HCT116 (cell line): Measurements from ENCODE around the gene TRPM5. TPM values are rescaled to one million over a fixed set of nuclear protein-coding genes. Genes with fewer than 3 reads are reported as not detected.

Experiments used
- ATAC-seq: fragments of 200-7000 bp; cut with Tn5 transposase; 2 replicates; pipeline ENCODE4 v1.9.1; 2020; ENCODE audit warnings: mild to moderate bottlenecking, moderate library complexity
- BruUV-seq: library from RNA; stranded (reverse); fragments of 400-500 nt; replicated peaks from 2 replicates; lab custom pipeline; 2021; lab: Mats Ljungman, UMichigan
- CTCF ChIA-PET: fragments of 300-600 bp; sonication (Branson Sonifier 250); formaldehyde crosslinking; loops from one replicate; lab custom pipeline; 2021; ENCODE audit warnings: antibody characterized with exemption; lab: Charles Lee
- POLR2A ChIA-PET: fragments of 300-600, 350-600 bp; sonication (Branson Sonifier 250); formaldehyde crosslinking; loops from one replicate; lab custom pipeline; 2021; ENCODE audit warnings: antibody characterized with exemption; lab: Charles Lee
- RAD21 ChIA-PET, 2 experiments: fragments of 300-600 bp; sonication (Branson Sonifier 250); formaldehyde crosslinking; loops; one replicate each; lab custom pipeline; 2023; ENCODE audit warnings: low total read pairs in 2 of 2; ENCODE audit not compliant: uncharacterized antibody in 2 of 2, unreplicated experiment in 2 of 2, low non-redundant PET in 1 of 2; lab: Charles Lee
- DNase-seq: peaks from one replicate; pipeline ENCODE4 v3.0.0-alpha.2; 2010; ENCODE audit warnings: low read depth, low spot score
- H2AFZ ChIP-seq: fragments of 200-600 bp; shearing (Covaris generic), sonication (generic); 2 replicates; pipeline ENCODE4 v1.6.1; 2017; ENCODE audit warnings: low read depth, mixed run types, mixed read lengths, antibody characterized with exemption, low read length; ENCODE audit not compliant: poor library complexity, severe bottlenecking
- H3K27ac ChIP-seq: 2 replicates; pipeline ENCODE4 v1.5.1; 2012; ENCODE audit warnings: low read depth, low read length
- H3K27me3 ChIP-seq: fragments of 200-600 bp; sonication (generic); 2 replicates; pipeline ENCODE4 v1.6.1; 2016; ENCODE audit warnings: mixed run types, low read length, mixed read lengths; ENCODE audit not compliant: insufficient read depth
- H3K36me3 ChIP-seq, 2 experiments: fragments of 200-500 bp in 1 of 2; fragments of 200-600 bp in 1 of 2; sonication (Bioruptor generic) in 1 of 2; sonication (generic) in 1 of 2; 2 replicates each; pipeline versions ENCODE4 v1.5.1 to v1.6.1; 2014 to 2016; ENCODE audit warnings: low read length in 2 of 2, inconsistent platforms in 1 of 2, mixed read lengths in 1 of 2, mixed run types in 1 of 2; ENCODE audit not compliant: insufficient read depth in 2 of 2, control insufficient read depth in 1 of 2
- H3K4me1 ChIP-seq, 2 experiments: fragments of 200-600 bp in 1 of 2; sonication (generic) in 1 of 2; 2 replicates each; pipeline versions ENCODE4 v1.5.1 to v1.6.1; 2012 to 2017; ENCODE audit warnings: low read length in 2 of 2, inconsistent platforms in 1 of 2, mild to moderate bottlenecking in 1 of 2, mixed read lengths in 1 of 2, mixed run types in 1 of 2, moderate library complexity in 1 of 2; ENCODE audit not compliant: insufficient read depth in 2 of 2, control insufficient read depth in 1 of 2
- H3K4me2 ChIP-seq: fragments of 200-600 bp; sonication (generic); 2 replicates; pipeline ENCODE4 v1.6.1; 2017; ENCODE audit warnings: mixed run types, low read length, mixed read lengths
- H3K4me3 ChIP-seq, 2 experiments: fragments of 200-600 bp in 1 of 2; sonication (generic) in 1 of 2; replicated peaks in 1 of 2; 2 replicates each; pipeline ENCODE4 v1.5.1; 2011 to 2016; ENCODE audit warnings: low read length in 2 of 2, control low read depth in 1 of 2, low read depth in 1 of 2, mild to moderate bottlenecking in 1 of 2, mixed read lengths in 1 of 2, mixed run types in 1 of 2
- H3K79me2 ChIP-seq: fragments of 200-600 bp; sonication (generic); 2 replicates; pipeline ENCODE4 v1.6.1; 2017; ENCODE audit warnings: mild to moderate bottlenecking, mixed run types, low read length, moderate library complexity, mixed read lengths; ENCODE audit not compliant: insufficient read depth
- H3K9ac ChIP-seq: fragments of 200-600 bp; sonication (generic); 2 replicates; pipeline ENCODE4 v1.6.1; 2016; ENCODE audit warnings: low read length, mixed read lengths
- H3K9me2 ChIP-seq: fragments of 200-600 bp; sonication (generic), shearing (Covaris generic); 2 replicates; pipeline ENCODE4 v1.6.1; 2017; ENCODE audit warnings: mixed run types, mild to moderate bottlenecking, moderate library complexity; ENCODE audit not compliant: insufficient read depth
- H3K9me3 ChIP-seq, 2 experiments: fragments of 200-500 bp in 1 of 2; fragments of 200-600 bp in 1 of 2; sonication (Bioruptor generic) in 1 of 2; sonication (generic) in 1 of 2; 2 replicates each; pipeline ENCODE4 v1.6.1; 2014 to 2017; ENCODE audit warnings: low read length in 2 of 2, mixed read lengths in 2 of 2, inconsistent platforms in 1 of 2, low read depth in 1 of 2, mild to moderate bottlenecking in 1 of 2, mixed run types in 1 of 2, moderate library complexity in 1 of 2; ENCODE audit not compliant: control insufficient read depth in 1 of 2, insufficient read depth in 1 of 2
- H4K20me1 ChIP-seq: fragments of 200-600 bp; sonication (generic), shearing (Covaris generic); 2 replicates; pipeline ENCODE4 v1.6.1; 2017; ENCODE audit warnings: mixed run types, mild to moderate bottlenecking, moderate library complexity; ENCODE audit not compliant: insufficient read depth
- ATF3 ChIP-seq: IDR thresholded peaks from 2 replicates; pipeline ENCODE4 v1.6.1; 2012
- CEBPB ChIP-seq: IDR thresholded peaks from 2 replicates; pipeline ENCODE4 v1.6.1; 2012; ENCODE audit warnings: low read depth
- EZH2phosphoT487 ChIP-seq: fragments of 200-600 bp; IDR thresholded peaks from 2 replicates; pipeline ENCODE4 v1.6.1; 2018; ENCODE audit warnings: antibody characterized with exemption, borderline replicate concordance
- MAX ChIP-seq: IDR thresholded peaks from 2 replicates; pipeline ENCODE4 v1.6.1; 2012
- POLR2A ChIP-seq: IDR thresholded peaks from 2 replicates; pipeline ENCODE4 v1.7.0; 2011; ENCODE audit warnings: borderline replicate concordance; ENCODE audit not compliant: insufficient read depth, insufficient read length; ENCODE audit errors: extremely low read depth
- POLR2AphosphoS5 ChIP-seq: IDR thresholded peaks from 2 replicates; pipeline ENCODE4 v1.6.1; 2011; ENCODE audit warnings: mild to moderate bottlenecking, low read depth, low read length, moderate library complexity
- RAD21 ChIP-seq: IDR thresholded peaks from 2 replicates; pipeline ENCODE4 v1.6.1; 2012; ENCODE audit warnings: low read depth, mild to moderate bottlenecking
- REST ChIP-seq: IDR thresholded peaks from 2 replicates; pipeline ENCODE4 v1.6.1; 2012; ENCODE audit warnings: low read depth
- SP1 ChIP-seq: IDR thresholded peaks from 2 replicates; pipeline ENCODE4 v1.6.1; 2012; ENCODE audit warnings: low read depth
- YY1 ChIP-seq: IDR thresholded peaks from 2 replicates; pipeline ENCODE4 v1.6.1; 2011; ENCODE audit warnings: low read length, low read depth, moderate library complexity, mild to moderate bottlenecking; ENCODE audit not compliant: insufficient replicate concordance; ENCODE audit errors: extremely low read depth
- ZFX ChIP-seq: fragments of 450-650 bp; IDR thresholded peaks from 2 replicates; pipeline ENCODE4 v1.6.1; 2017
- intact Hi-C: fragments of 100-400 bp; cut with micrococcal nuclease; formaldehyde crosslinking; loops from 2 replicates; pipeline ENCODE4 v1.10.0; 2022
- total RNA-seq: library from RNA; stranded (reverse); gene quantifications from one replicate; pipeline ENCODE4 v1.2.1, GENCODE V29; 2021; ENCODE audit not compliant: unreplicated experiment

TRPM5 gene
- total RNA-seq, 1 experiment from 2014 or later, result 0.07 TPM

- no peak overlapping the region for H3K4me3 ChIP-seq
- no peak for TF ChIP-seq YY1
- TF ChIP-seq MAX, result no peak
- TF ChIP-seq REST, result no peak
- TF ChIP-seq POLR2A, result no peak
- TF ChIP-seq CEBPB, result no peak
- no peak for TF ChIP-seq ATF3
- TF ChIP-seq ZFX, result no peak
- TF ChIP-seq EZH2phosphoT487, result no peak
- TF ChIP-seq SP1, result no peak
- no peak for TF ChIP-seq POLR2AphosphoS5
- TF ChIP-seq RAD21, result no peak
- intact Hi-C loops, result no loop called here
- DNase-seq (no peak), ATAC-seq (no peak)
- H3K36me3 ChIP-seq, result no peaks in the 10 kb centered on the region
- ChIA-PET RAD21 (no interaction called here), CTCF (no interaction called here), POLR2A (no interaction called here)
- no peak overlapping the region for H3K27ac ChIP-seq
- H3K27me3 ChIP-seq, result no peaks in the 10 kb centered on the region
- no TSS peak for BruUV-seq
- H3K9me3 ChIP-seq, result peaks cover 9 to 14% of the 10 kb centered on the region in 2 experiments; a peak in 2 of 4 replicates
- H2AFZ ChIP-seq, result no peak overlapping the region
- H3K79me2 ChIP-seq, result no peaks in the 10 kb centered on the region
- no peaks in the 10 kb centered on the region for H4K20me1 ChIP-seq
- no peak overlapping the region for H3K4me2 ChIP-seq
- H3K4me1 ChIP-seq, result no peaks in the 10 kb centered on the region
- H3K9me2 ChIP-seq, result no peaks in the 10 kb centered on the region
- no peak overlapping the region for H3K9ac ChIP-seq
These were observed 37.9 kb upstream of the TRPM5 start for GRCh38 chr11:2482204-2482603.
